Hepatocyte (in vitro differentiated cells): ENCODE measurements around the gene C16orf87.

Experiments used
- EZH2 ChIP-seq: fragments of 200-600 bp; sonication (generic); IDR thresholded peaks from 2 replicates; pipeline ENCODE4 v1.6.1; 2016; ENCODE audit warnings: antibody characterized with exemption, mild to moderate bottlenecking, borderline replicate concordance
- EZH2phosphoT487 ChIP-seq: fragments of 200-600 bp; sonication (generic); IDR thresholded peaks from one replicate; pipeline ENCODE4 v1.6.1; 2018; ENCODE audit warnings: antibody characterized with exemption, mild to moderate bottlenecking, low read depth, moderate library complexity; ENCODE audit not compliant: unreplicated experiment, severe bottlenecking

DNA sequence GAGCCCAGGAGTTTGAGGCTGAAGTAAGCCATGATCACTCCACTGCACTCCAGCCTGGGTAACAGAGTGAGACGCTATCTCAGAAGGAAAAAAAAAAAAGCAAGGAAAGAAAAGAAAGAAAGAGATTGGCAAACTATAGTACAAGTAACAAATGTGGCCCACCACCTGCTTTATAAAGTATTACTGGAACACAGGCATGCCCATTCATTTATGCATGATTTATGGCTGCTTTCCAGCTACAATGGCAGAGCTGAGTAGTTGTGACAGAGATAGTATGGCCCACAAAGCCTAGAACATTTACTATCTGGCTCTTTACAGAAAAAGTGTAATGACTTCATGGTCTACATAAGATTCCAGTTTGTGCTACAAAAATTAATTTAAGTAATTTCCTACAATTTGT, 23.6 kb downstream of the C16orf87 start:
- TF ChIP-seq EZH2: no peak
- no peak for TF ChIP-seq EZH2phosphoT487
